NCI-H146 treated with DMSO at 0.1 percent for 48 hours (cell line): Measurements from ENCODE around the gene PLGLB1.
"Not testable (repeated sequence)": the region's sequence is repeated elsewhere in the genome, so short reads cannot be mapped to it uniquely, and the experiment has no call there.

ENCODE experiments used
- DNase-seq: peaks from one replicate; lab custom pipeline; 2025; ENCODE audit not compliant: unreplicated experiment; lab: John Stamatoyannopoulos, UW

Gene PLGLB1

DNA sequence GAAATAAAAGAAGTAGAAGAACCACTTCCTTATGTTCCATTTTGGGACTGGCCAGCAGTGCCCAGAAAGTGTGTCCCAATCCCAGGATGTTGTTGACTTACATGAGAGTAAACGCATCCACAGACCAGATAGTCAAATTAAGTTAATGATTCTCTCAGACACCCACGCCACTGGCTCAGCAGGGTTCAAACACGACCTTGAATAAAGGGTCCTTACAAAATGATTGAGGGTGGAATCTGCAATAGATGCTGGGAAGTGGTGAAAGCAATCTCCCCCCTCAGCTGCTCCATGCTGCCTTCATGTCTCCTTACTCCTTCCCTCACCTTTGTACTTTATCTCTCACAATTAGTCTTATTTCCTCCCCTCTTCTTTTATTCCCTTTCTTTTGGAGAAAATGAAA, at the start of gene PLGLB1:
TSS of gene PLGLB1 (minus strand) at position 101 of the 400 bp plus-strand sequence. CDS start at position 40, 61 bp downstream.
- DNase-seq: not testable (repeated sequence)

DNA sequence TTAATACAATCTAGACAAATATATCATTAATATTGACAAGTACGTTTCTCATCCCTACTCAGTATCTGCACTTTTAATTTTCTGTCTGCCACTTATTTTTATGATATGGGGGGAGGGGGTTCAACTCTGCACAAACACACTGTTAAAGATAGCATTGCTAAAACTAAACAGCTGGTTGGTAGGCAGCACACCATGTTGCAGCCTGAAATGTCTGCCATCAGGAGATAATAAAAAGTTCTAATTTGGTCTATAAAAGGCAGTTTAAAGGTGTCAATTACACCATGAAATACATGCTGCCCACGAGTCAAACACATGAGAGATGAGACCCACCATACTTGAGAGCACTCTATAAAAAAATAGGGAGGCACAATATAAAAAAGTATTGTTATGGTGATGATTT, 42.7 kb upstream of the PLGLB1 start:
- not testable (repeated sequence) for DNase-seq

DNA sequence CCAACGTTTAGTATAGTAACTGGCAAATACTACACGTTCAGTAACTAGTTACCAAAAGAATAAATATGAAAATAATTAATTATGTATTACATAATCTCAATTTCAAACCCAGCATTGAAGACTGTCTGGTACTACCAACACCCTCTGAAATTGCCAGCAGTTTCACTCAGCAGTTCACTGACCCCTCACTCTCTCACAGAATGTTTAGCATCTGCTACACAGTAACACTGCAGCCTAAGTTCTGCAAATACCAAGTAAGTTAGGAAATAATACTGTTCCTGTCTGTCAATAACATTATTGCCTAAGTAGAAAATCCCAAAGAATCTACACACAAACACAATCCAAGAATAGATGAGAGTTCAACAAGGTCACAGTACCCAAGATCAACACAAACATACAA, 41.8 kb upstream of the PLGLB1 start:
- not testable (repeated sequence) for DNase-seq

DNA sequence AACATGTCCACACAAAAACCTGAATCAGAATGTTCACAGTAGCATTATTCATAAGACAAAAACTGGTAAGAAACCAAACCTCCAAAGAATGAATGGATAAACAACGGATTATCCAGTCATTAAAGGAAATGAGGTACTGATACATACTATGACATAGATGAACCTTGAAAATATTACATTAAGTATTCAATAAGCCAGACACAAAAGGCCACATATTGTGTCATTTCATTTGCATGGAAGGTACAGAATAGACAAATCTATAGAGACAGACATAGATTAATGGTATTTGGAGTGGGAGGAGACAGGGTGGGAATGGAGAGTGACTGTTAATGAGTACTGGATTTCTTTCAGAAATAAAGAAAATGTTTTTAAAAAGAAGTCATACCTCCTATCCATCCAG, 39.9 kb upstream of the PLGLB1 start:
- not testable (repeated sequence) for DNase-seq

DNA sequence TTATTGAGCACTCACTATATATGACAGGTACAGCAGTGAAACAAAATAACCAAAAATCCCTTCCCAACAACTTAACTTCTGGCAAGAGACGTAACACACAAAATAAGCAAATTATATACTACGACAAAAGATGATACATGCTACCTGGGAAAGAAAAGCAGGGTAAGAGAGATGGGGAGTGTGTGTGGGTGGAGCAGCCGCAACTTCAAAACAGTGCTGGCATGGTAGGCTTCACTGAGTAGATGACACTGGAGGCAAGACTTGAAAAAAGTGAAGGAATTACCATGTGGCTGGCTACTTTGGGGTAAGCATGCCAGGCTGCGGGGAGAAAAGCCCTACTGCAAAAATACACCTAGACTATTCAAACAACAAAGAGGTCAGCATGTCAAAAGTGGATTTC, 36.0 kb upstream of the PLGLB1 start:
- not testable (repeated sequence) for DNase-seq

DNA sequence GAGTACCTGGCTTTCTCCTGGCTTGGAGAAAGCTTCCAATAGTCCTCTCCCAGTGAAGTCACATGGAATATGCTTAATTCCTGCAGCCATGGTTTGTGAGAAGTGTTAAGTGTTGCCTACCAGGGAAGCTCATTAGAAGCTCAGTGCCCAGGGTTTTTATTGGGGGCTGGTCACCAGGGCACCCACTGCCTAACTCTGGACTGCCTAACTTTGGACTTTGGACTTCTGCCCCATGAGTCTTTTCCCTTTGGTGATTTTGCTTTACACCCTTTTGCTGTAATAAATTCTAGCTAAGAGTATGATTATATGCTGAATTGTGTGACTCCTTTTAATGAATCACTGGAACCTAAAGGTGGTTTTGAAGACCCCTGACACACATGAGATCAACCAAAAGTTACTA, 35.2 kb upstream of the PLGLB1 start:
- not testable (repeated sequence) for DNase-seq

DNA sequence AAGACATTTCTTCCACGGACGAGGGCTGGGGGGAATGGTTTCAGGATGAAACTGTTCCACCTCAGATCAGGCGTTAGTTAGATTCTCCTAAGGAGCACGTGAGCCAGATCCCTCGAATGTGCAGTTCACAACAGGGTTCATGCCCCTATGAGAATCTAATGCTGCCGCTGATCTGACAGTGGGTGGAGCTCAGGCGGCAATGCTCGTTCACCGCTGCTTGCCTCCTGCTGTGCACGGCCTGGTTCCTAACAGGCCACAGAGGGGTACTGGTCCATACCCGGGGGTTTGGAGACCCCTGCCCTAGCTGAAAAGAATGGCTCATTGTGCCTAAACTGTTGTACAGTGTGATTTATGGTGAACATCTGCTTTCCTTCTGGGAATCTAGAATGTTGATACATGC, 34.8 kb upstream of the PLGLB1 start:
- DNase-seq: not testable (repeated sequence)

DNA sequence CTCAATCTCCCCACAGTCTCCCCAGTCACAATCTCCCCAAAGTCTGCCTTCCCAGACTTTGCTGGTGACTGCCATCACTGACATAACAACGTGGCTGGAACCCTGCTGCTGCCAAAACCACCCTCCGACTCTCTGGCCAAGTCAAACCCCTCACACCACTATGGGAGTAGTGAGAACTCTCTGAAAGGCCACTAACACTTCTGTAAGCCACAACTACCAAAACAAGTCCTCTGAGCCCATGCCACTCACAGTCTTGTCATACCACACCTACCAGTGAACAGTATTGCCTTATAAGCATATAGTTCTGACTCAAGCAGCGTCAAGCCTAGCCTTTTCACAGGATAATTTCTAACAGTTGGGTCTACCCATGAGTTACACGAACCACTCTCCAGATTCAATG, 32.7 kb upstream of the PLGLB1 start:
- DNase-seq: not testable (repeated sequence)

DNA sequence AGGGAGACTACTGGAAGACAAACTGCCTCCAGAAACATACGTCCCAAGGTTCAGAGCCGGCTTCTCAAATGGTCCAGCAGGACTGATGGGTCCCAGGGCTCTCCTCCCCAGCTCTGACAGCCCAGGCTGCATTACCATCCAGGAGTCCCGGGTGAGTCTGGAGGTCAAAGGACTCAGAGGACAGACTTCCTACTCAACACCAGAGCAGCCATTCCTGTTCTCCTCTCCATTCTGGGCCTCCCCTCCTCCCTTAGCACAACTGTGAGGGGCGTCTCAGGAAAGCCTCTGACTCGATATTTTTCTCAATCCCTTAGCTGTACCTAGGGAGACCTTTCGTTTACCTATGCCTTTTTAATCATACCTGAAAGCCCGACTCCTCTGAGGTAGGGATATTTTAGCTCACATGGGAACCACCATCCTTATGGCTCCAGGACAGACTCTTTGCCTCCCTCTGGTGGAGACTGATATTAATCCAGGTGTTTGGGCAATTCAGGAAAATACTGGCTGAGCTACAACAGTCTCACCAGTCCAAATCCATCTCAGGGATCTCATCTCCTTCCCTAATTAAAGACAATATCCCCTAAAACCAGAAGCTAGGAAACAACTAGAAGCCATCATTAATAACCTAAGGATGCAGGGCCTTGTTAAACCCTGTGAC, 19.8 kb upstream of the PLGLB1 start:
- not testable (repeated sequence) for DNase-seq

DNA sequence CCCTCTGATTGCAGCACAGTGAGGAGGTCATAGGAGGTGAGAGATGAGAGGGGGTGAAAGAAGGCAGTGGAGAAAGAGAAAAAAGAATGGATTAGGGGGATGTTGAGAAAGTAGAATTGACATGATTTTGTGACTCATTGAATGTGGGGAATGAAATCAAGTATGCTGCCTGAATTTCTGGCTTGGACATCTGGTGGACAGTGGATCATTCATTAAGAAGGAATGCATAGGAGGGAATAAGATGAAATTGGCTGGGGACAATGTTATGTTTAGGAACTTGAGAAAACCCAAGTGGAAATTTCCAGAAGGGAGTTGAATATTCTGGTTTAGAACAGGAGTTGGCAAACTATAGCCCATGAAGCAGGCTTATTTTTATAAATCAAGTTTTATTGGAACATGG, 7.0 kb upstream of the PLGLB1 start:
- DNase-seq: not testable (repeated sequence)

DNA sequence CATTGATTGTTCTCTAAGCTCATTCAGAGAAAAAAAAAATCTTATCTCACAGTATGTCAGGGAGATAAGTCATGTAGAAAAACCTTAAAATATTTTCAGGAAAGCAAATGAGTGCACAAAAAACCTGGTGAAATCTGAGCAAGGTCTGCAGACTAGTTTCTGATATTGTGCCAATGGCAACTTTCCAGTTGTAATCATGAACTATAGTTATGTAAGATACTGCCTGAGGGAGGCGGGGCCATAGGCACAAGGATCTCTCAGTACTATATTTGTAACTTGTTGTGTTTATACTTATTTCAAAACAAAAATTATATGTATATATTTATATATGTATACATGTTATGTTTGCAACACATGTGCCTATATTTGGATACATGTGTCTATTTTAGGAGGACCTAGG, 5.2 kb upstream of the PLGLB1 start:
- not testable (repeated sequence) for DNase-seq

DNA sequence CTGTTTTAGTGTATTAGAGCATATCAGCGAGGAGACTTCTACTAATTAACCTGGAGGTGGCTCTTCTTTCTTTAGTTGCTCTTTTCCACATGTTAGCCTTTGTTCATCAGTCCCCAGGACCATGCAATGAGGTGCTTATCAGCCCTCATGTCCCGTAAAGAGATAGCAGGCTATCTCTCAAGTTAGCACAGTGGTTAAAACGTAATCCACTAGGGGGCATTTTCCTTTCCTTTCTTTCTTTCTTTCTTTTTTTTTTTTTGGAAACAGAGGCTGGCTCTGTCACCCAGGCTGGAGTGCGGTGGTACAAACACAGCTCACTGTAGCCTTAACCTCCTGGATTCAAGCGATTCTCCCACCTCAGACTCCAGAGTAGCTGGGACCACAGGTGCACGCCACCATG, 4.3 kb upstream of the PLGLB1 start:
- not testable (repeated sequence) for DNase-seq

DNA sequence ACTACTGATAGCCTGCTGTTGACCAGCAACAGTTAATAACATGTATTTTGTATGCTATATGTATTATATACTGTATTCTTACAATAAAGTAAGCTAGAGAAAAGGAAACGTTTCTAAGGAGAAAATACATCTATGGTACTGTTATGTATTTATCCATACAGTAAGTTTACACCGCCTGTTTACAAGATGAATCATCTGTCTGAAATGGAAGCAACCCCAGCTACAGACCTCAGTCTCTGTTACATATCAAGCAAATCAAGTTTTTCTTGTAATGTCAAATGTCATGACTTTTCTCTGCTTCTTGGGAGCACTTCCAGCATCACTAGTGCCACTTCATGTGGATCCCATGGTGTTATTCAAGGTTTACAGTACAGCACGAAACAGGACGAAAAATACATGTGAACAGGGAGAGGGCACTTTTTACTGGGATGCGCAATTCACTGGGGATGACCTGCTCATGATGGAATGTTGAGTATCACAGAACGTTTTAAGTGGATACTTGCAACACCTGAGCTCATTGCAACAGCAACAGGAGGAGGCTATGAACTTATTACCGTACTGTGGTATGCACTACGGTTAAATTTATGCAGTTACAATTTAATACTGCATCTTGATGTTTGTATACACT, 2.5 kb upstream of the PLGLB1 start:
- not testable (repeated sequence) for DNase-seq

DNA sequence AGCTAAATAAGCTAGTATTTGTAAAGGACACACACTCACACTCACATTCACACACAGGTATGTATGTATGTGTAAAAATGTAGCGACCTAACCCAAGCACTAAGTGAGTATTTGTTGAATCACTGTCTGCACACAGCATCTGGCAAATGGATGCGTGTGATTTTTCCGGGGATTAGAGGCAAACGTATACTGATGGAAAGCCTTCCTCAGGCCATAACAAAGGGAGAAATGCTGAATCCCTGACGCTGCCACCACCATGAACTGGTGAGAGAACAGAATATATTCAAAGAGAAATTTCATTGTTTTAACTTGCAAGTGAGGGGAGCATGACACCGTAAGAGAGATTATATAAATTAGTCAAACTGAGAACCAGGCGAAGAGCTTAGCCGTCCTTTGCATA, 601 bp downstream of the PLGLB1 start:
- not testable (repeated sequence) for DNase-seq

DNA sequence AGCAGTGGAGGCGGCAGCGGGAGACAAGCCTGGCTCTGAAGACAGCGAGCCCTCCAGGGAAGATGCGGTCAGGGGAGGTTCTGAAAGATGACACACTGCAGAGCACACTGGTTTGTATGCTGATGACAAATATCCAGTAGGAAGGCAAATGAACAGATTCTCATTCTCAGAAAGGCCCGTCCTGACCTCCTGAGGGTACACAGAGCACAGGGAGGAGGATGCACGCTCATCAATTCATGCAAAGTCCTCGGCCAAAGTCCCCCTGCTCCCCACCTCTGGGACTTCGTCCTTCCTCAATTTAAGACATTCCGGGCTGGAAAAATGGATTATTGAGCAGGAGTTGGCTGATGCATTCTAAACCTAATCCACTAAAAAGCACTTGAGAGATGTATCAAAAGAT, 2.6 kb downstream of the PLGLB1 start:
- not testable (repeated sequence) for DNase-seq

DNA sequence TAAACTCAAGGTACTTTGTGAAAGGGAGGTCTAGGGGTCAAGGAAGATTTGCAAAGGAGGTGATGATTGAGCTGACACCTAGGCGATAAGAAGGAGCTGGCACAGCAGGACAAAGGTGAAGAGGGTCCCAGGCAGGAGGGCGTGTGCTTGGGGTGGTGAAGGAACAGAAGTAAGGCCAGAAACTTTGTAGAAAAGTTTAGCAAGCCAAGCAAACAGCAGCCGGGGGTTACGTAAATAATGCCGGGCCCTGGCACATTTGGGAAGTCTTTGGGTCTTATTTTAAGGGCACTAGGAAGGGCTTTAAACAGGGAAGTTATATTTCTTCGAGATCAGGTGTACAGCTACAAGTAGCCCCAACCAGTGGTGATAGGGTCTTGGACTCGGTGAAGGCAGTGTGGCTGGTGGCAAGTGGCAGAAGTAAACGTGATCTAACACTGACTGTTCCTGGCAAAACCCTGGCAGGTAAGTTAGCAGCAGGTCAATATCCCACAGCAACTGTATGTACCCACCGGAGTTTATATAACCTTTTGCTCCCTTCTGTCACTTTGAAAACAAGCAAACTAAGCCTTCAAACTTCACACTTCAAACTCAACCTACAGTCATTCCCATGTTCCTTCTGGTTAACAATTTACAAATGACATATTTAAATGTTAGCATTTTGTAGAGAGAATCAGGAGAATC, 7.0 kb downstream of the PLGLB1 start:
- DNase-seq: not testable (repeated sequence)

DNA sequence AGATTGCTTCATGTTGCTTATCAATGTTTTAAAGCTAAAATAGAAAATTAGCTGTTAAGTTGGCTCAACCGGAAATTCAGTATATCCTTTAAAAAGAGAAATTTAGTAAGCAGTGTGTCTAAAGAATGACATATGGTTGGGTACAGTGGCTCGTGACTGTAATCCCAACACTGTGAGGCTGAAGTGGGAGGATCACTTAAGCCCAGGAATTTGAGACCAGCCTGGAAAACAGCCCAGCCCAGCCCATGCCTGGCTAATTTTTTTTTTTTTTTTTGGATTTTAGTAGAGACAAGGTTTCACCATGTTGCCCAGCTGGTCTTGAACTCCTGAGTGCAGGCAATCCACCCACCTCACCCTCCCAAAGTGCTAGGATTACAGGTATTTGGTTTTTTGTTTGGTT, 17.2 kb downstream of the PLGLB1 start:
- DNase-seq: not testable (repeated sequence)
